Measurements from ENCODE around the gene ZNF473.
A peak's percentile ranks its signal among the peaks of the same experiment; 100 is the strongest.

The ZNF473 gene

GRCh38 chr19:50025794-50026549 lies at the start of gene ZNF473:
TSS of gene ZNF473 (plus strand) at chr19:50026005. CDS start at chr19:50031083, 5,078 bp downstream.
- DNase-seq (ENCODE audit: low spot score), result no peak

GRCh38 chr19:49976496-49976895 lies 49.3 kb upstream of the ZNF473 start:
- no peak for DNase-seq (ENCODE audit: low spot score)

GRCh38 chr19:49977076-49977475 lies 48.7 kb upstream of the ZNF473 start:
- no peak for DNase-seq (ENCODE audit: low spot score)

GRCh38 chr19:49977881-49978280 lies 47.9 kb upstream of the ZNF473 start:
- no peak for DNase-seq (ENCODE audit: low spot score)

- DNase-seq (ENCODE audit: low spot score), result no peak
Observed at GRCh38 chr19:49978324-49978723, 47.5 kb upstream of the ZNF473 start.

GRCh38 chr19:49981603-49982593 lies 43.9 kb upstream of the ZNF473 start:
- peak; percentile 6 for DNase-seq (ENCODE audit: low spot score)

- DNase-seq (ENCODE audit: low spot score), result peak; percentile 75
Observed at GRCh38 chr19:49983645-49984229, 42.1 kb upstream of the ZNF473 start.

- no peak for DNase-seq (ENCODE audit: low spot score)
Observed at GRCh38 chr19:49984491-49984890, 41.3 kb upstream of the ZNF473 start.

GRCh38 chr19:49985871-49986270 lies 39.9 kb upstream of the ZNF473 start:
- no peak for DNase-seq (ENCODE audit: low spot score)

- DNase-seq (ENCODE audit: low spot score), result no peak
Observed at GRCh38 chr19:49986354-49986753, 39.5 kb upstream of the ZNF473 start.

GRCh38 chr19:49987159-49987698 lies 38.6 kb upstream of the ZNF473 start:
- peak; percentile 68 for DNase-seq (ENCODE audit: low spot score)

GRCh38 chr19:49988007-49988406 lies 37.8 kb upstream of the ZNF473 start:
- DNase-seq (ENCODE audit: low spot score), result no peak

GRCh38 chr19:49988433-49988832 lies 37.4 kb upstream of the ZNF473 start:
- DNase-seq (ENCODE audit: low spot score), result no peak

GRCh38 chr19:49997709-49998108 lies 28.1 kb upstream of the ZNF473 start:
- DNase-seq (ENCODE audit: low spot score), result peak; percentile 39

- no peak for DNase-seq (ENCODE audit: low spot score)
Observed at GRCh38 chr19:49999371-50000010, 26.3 kb upstream of the ZNF473 start.

GRCh38 chr19:50000038-50000840 lies 25.6 kb upstream of the ZNF473 start:
- no peak for DNase-seq (ENCODE audit: low spot score)

- DNase-seq (ENCODE audit: low spot score), result no peak
Observed at GRCh38 chr19:50000841-50001557, 24.8 kb upstream of the ZNF473 start.

GRCh38 chr19:50001775-50002174 lies 24.0 kb upstream of the ZNF473 start:
- no peak for DNase-seq (ENCODE audit: low spot score)

- DNase-seq (ENCODE audit: low spot score), result no peak
Observed at GRCh38 chr19:50002386-50002960, 23.3 kb upstream of the ZNF473 start.

- DNase-seq (ENCODE audit: low spot score), result no peak
Observed at GRCh38 chr19:50003254-50003788, 22.5 kb upstream of the ZNF473 start.
